ENCODE data around the gene MTR. TPM values are rescaled to one million over a fixed set of nuclear protein-coding genes. Genes with fewer than 3 reads are reported as not detected.

The MTR gene
- total RNA-seq, 4 donors from 2014 or later: 43.2 to 78.3 (median 47.0) TPM

GRCh38 chr1:236858165-236858564, 63.1 kb downstream of the MTR start:
- intact Hi-C loops (cut with DNase I): no loop called here
- H3K36me3 ChIP-seq: peaks cover 12 to 33% of the 10 kb centered on the region in 2 donors

GRCh38 chr1:236860101-236860500, 65.0 kb downstream of the MTR start:
- no peak for TF ChIP-seq POLR2A (IDR thresholded peaks at IDR 0.05)
- Histone ChIP-seq H3K4me3 (replicated peaks in 1 of 3) (no peak overlapping the region), H3K9me3 (no peaks in the 10 kb centered on the region), H3K27me3 (no peaks in the 10 kb centered on the region), H3K4me1 (peaks cover 0 to 4% of the 10 kb centered on the region in 2 donors), H3K27ac (no peak overlapping the region), H3K36me3 (peaks cover 7 to 30% of the 10 kb centered on the region in 2 donors)
- intact Hi-C loops (cut with DNase I): no loop called here
- no peak for DNase-seq
- WGBS, 2 donors: 87 to 90% methylated on average over 4 of the region's 4 CpGs

More at GRCh38 chr1:236858165-236858564, 63.1 kb downstream of the MTR start:
- Histone ChIP-seq H3K27ac (no peak overlapping the region), H3K27me3 (no peaks in the 10 kb centered on the region), H3K4me1 (peaks cover 0 to 4% of the 10 kb centered on the region in 2 donors), H3K4me3 (replicated peaks in 1 of 3) (no peak overlapping the region), H3K9me3 (no peaks in the 10 kb centered on the region)
- no peak for DNase-seq
- WGBS, 2 donors: 93 to 95% methylated on average over 7 of the region's 7 CpGs
- TF ChIP-seq POLR2A (IDR thresholded peaks at IDR 0.05): no peak
- TF ChIP-seq CTCF (IDR thresholded peaks at IDR 0.05): no peak

- WGBS, 2 donors: 94 to 98% methylated on average over 1 of the region's 1 CpG
- H3K4me3 ChIP-seq (replicated peaks in 1 of 3): no peak overlapping the region
- intact Hi-C loops (cut with DNase I): no loop called here
- H3K4me1 ChIP-seq: peaks cover 0 to 4% of the 10 kb centered on the region in 2 donors
- H3K9me3 ChIP-seq: no peaks in the 10 kb centered on the region
- no peaks in the 10 kb centered on the region for H3K27me3 ChIP-seq
- H3K27ac ChIP-seq: no peak overlapping the region
- DNase-seq: no peak
- TF ChIP-seq CTCF (IDR thresholded peaks at IDR 0.05) (no peak), POLR2A (IDR thresholded peaks at IDR 0.05) (no peak)
- H3K36me3 ChIP-seq: peaks cover 7 to 29% of the 10 kb centered on the region in 2 donors
Observed at GRCh38 chr1:236860674-236861073, 65.6 kb downstream of the MTR start.

GRCh38 chr1:236861560-236862218, 66.6 kb downstream of the MTR start:
- H3K4me1 ChIP-seq: peaks cover 0 to 4% of the 10 kb centered on the region in 2 donors
- TF ChIP-seq CTCF (IDR thresholded peaks at IDR 0.05): no peak
- TF ChIP-seq POLR2A (IDR thresholded peaks at IDR 0.05): no peak
- peaks cover 0 to 31% of the 10 kb centered on the region in 2 donors for H3K36me3 ChIP-seq
- no peak overlapping the region for H3K4me3 ChIP-seq (replicated peaks in 1 of 3)
- 89 to 98% methylated on average over 2 of the region's 2 CpGs for WGBS, 2 donors
- DNase-seq: no peak
- intact Hi-C loops (cut with DNase I): no loop called here
- no peaks in the 10 kb centered on the region for H3K9me3 ChIP-seq
- no peaks in the 10 kb centered on the region for H3K27me3 ChIP-seq
- no peak overlapping the region for H3K27ac ChIP-seq

GRCh38 chr1:236862219-236862591, 67.1 kb downstream of the MTR start:
- peaks cover 0 to 4% of the 10 kb centered on the region in 2 donors for H3K4me1 ChIP-seq
- no peaks in the 10 kb centered on the region for H3K27me3 ChIP-seq
- H3K36me3 ChIP-seq: peaks cover 0 to 33% of the 10 kb centered on the region in 2 donors
- H3K4me3 ChIP-seq (replicated peaks in 1 of 3): no peak overlapping the region
- intact Hi-C loops (cut with DNase I): no loop called here
- no peaks in the 10 kb centered on the region for H3K9me3 ChIP-seq
- TF ChIP-seq CTCF (IDR thresholded peaks at IDR 0.05) (no peak), POLR2A (IDR thresholded peaks at IDR 0.05) (no peak)
- 92 to 95% methylated on average over 4 of the region's 4 CpGs for WGBS, 2 donors
- no peak for DNase-seq
- no peak overlapping the region for H3K27ac ChIP-seq

Measured in thyroid gland (tissue), 4 donors.